ENCODE results near the gene AMPD2. TPM values are rescaled to one million over a fixed set of nuclear protein-coding genes. Genes with fewer than 3 reads are reported as not detected.

The AMPD2 gene
- total and polyA plus RNA-seq, 9 of the 15 experiments (the other 6 are each of a cell fraction or from before 2014, with no cell fraction given): 2.0 to 77.7 (median 28.2) TPM

DNA sequence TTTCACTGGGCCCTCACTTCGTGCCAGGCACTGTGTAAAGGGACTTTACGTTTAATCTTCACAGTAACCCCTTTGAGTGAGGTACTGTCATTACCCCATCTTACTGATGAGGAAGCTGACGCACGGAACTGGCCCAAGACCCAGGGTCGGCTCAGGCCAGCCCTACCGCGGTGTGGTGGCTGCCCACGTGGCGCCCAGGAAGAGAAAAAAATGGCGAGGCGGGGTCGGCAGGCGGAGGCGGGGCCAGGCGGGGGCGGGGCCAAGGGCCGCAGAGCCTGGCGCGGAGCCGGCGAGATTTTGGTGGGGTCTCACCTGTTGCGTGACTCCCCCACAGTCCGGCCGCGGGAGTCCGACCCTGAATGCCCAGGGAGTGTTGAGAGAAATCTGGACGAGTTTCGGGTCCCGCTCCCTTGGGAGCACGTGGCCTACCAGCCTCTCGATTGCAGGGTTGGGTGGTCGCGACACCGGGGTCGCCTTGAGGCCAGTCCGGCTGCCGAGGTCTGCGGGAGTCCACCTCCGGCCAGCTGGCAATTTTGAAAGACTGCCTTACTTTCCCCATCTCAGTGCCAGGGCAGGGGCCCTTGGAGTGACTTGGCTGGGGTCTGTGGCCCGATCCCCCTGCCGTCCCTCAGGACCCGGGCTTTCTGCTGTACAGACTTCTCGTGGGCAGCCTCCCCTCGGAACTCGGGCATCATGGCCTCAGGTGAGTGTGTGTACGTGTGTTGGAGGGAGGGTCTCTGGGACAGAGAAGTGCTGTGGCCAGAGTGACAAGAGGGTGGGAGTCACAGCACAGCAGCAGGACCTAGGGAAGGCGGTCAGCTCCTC lies at the start of gene AMPD2, which contains the start of gene GNAT2 (continued):
- TF ChIP-seq, protein P1, sequence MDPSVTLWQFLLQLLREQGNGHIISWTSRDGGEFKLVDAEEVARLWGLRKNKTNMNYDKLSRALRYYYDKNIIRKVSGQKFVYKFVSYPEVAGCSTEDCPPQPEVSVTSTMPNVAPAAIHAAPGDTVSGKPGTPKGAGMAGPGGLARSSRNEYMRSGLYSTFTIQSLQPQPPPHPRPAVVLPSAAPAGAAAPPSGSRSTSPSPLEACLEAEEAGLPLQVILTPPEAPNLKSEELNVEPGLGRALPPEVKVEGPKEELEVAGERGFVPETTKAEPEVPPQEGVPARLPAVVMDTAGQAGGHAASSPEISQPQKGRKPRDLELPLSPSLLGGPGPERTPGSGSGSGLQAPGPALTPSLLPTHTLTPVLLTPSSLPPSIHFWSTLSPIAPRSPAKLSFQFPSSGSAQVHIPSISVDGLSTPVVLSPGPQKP (CRISPR knock-in tag; IDR thresholded peaks at IDR 0.05): no peak
- TF ChIP-seq, protein P2, sequence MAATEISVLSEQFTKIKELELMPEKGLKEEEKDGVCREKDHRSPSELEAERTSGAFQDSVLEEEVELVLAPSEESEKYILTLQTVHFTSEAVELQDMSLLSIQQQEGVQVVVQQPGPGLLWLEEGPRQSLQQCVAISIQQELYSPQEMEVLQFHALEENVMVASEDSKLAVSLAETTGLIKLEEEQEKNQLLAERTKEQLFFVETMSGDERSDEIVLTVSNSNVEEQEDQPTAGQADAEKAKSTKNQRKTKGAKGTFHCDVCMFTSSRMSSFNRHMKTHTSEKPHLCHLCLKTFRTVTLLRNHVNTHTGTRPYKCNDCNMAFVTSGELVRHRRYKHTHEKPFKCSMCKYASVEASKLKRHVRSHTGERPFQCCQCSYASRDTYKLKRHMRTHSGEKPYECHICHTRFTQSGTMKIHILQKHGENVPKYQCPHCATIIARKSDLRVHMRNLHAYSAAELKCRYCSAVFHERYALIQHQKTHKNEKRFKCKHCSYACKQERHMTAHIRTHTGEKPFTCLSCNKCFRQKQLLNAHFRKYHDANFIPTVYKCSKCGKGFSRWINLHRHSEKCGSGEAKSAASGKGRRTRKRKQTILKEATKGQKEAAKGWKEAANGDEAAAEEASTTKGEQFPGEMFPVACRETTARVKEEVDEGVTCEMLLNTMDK (IDR thresholded peaks at IDR 0.05; ENCODE audit: borderline replicate concordance, insufficient read depth, low read depth, low read length, poor library complexity, severe bottlenecking): no peak
- TF ChIP-seq GABPA (tag; conservative IDR thresholded peaks at IDR 0.05; ENCODE audit: low read depth) (peak; percentile 65), SMC3 (conservative IDR thresholded peaks at IDR 0.05; ENCODE audit: insufficient read depth, low read depth, low read length) (no peak), GABPB1 (CRISPR knock-in tag; IDR thresholded peaks at IDR 0.05) (peak; percentile 48; the same call in 1 of the 2 replicates), U2AF1 (optimal IDR thresholded peaks at IDR 0.05; ENCODE audit: low read depth, low read length) (no peak), MECOM (CRISPR knock-in tag; IDR thresholded peaks at IDR 0.05) (no peak), SNRNP70 (optimal IDR thresholded peaks at IDR 0.05; ENCODE audit: low read depth, low read length) (no peak), ZBTB7A (IDR thresholded peaks at IDR 0.05; ENCODE audit: borderline replicate concordance, control insufficient read depth, low read depth, low read length) (peak; percentile 94; the same call in 1 of the 2 replicates), HNRNPH1 (optimal IDR thresholded peaks at IDR 0.05; ENCODE audit: low read depth, low read length) (no peak)
- TF ChIP-seq, protein P3, sequence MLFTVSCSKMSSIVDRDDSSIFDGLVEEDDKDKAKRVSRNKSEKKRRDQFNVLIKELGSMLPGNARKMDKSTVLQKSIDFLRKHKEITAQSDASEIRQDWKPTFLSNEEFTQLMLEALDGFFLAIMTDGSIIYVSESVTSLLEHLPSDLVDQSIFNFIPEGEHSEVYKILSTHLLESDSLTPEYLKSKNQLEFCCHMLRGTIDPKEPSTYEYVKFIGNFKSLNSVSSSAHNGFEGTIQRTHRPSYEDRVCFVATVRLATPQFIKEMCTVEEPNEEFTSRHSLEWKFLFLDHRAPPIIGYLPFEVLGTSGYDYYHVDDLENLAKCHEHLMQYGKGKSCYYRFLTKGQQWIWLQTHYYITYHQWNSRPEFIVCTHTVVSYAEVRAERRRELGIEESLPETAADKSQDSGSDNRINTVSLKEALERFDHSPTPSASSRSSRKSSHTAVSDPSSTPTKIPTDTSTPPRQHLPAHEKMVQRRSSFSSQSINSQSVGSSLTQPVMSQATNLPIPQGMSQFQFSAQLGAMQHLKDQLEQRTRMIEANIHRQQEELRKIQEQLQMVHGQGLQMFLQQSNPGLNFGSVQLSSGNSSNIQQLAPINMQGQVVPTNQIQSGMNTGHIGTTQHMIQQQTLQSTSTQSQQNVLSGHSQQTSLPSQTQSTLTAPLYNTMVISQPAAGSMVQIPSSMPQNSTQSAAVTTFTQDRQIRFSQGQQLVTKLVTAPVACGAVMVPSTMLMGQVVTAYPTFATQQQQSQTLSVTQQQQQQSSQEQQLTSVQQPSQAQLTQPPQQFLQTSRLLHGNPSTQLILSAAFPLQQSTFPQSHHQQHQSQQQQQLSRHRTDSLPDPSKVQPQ (CRISPR knock-in tag; IDR thresholded peaks at IDR 0.05; ENCODE audit: borderline replicate concordance): no peak
- TF ChIP-seq, protein P4, sequence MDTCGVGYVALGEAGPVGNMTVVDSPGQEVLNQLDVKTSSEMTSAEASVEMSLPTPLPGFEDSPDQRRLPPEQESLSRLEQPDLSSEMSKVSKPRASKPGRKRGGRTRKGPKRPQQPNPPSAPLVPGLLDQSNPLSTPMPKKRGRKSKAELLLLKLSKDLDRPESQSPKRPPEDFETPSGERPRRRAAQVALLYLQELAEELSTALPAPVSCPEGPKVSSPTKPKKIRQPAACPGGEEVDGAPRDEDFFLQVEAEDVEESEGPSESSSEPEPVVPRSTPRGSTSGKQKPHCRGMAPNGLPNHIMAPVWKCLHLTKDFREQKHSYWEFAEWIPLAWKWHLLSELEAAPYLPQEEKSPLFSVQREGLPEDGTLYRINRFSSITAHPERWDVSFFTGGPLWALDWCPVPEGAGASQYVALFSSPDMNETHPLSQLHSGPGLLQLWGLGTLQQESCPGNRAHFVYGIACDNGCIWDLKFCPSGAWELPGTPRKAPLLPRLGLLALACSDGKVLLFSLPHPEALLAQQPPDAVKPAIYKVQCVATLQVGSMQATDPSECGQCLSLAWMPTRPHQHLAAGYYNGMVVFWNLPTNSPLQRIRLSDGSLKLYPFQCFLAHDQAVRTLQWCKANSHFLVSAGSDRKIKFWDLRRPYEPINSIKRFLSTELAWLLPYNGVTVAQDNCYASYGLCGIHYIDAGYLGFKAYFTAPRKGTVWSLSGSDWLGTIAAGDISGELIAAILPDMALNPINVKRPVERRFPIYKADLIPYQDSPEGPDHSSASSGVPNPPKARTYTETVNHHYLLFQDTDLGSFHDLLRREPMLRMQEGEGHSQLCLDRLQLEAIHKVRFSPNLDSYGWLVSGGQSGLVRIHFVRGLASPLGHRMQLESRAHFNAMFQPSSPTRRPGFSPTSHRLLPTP (IDR thresholded peaks at IDR 0.05; ENCODE audit: borderline replicate concordance, extremely low read depth, insufficient read length): no peak
- TF ChIP-seq, protein P5, sequence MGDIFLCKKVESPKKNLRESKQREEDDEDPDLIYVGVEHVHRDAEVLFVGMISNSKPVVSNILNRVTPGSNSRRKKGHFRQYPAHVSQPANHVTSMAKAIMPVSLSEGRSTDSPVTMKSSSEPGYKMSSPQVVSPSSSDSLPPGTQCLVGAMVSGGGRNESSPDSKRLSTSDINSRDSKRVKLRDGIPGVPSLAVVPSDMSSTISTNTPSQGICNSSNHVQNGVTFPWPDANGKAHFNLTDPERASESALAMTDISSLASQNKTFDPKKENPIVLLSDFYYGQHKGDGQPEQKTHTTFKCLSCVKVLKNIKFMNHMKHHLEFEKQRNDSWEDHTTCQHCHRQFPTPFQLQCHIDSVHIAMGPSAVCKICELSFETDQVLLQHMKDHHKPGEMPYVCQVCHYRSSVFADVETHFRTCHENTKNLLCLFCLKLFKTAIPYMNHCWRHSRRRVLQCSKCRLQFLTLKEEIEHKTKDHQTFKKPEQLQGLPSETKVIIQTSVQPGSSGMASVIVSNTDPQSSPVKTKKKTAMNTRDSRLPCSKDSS (IDR thresholded peaks at IDR 0.05; ENCODE audit: low read depth, partially characterized antibody): no peak
